Skeletal muscle satellite cell (primary cell): ENCODE measurements around the gene INCENP.

ENCODE experiments used
- H3K27me3 ChIP-seq: 2 replicates; pipeline ENCODE4 v1.7.0; 2013; ENCODE audit warnings: low read length; ENCODE audit not compliant: control insufficient read depth, insufficient read depth
- H3K36me3 ChIP-seq: 2 replicates; pipeline ENCODE4 v1.7.0; 2013; ENCODE audit warnings: mild to moderate bottlenecking, control low read depth, low read length; ENCODE audit not compliant: insufficient read depth
- H3K4me1 ChIP-seq: 2 replicates; pipeline ENCODE4 v1.7.0; 2013; ENCODE audit warnings: low read length; ENCODE audit not compliant: control insufficient read depth, insufficient read depth
- H3K4me2 ChIP-seq: 2 replicates; pipeline ENCODE4 v1.7.0; 2013; ENCODE audit warnings: mild to moderate bottlenecking, low read length
- H3K4me3 ChIP-seq: 2 replicates; pipeline ENCODE4 v1.7.0; 2013; ENCODE audit warnings: low read length
- H3K9ac ChIP-seq: 2 replicates; pipeline ENCODE4 v1.7.0; 2013; ENCODE audit warnings: mild to moderate bottlenecking, low read depth, low read length, moderate library complexity
- H3K9me3 ChIP-seq: replicated peaks from 2 replicates; pipeline ENCODE4 v1.7.0; 2013; ENCODE audit warnings: mild to moderate bottlenecking, control low read depth, low read length

INCENP gene

DNA sequence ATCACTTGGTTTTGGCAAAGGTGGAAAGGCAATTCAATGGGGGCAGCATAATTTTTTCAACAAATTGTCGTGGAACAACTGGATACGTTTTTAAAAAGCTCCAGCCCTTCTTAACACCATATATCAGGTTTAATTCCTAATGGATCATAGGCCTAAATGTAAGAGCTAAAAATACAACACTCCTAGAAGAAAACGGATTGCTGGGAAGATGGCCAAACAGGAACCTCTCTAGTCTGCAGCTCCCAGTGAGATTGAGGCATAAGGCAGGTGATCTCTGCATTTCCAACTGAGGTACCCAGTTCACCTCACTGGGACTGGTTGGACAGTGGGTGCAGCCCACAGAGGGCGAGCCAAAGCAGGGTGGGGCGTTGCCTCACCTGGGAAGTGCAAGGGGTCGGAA, 33.8 kb downstream of the INCENP start:
- no peak overlapping the region for H3K9ac ChIP-seq
- no peak overlapping the region for H3K4me2 ChIP-seq
- peaks cover 6% of the 10 kb centered on the region for H3K36me3 ChIP-seq
- H3K4me3 ChIP-seq, result no peak overlapping the region
- no peaks in the 10 kb centered on the region for H3K9me3 ChIP-seq
- no peaks in the 10 kb centered on the region for H3K27me3 ChIP-seq
- no peaks in the 10 kb centered on the region for H3K4me1 ChIP-seq

DNA sequence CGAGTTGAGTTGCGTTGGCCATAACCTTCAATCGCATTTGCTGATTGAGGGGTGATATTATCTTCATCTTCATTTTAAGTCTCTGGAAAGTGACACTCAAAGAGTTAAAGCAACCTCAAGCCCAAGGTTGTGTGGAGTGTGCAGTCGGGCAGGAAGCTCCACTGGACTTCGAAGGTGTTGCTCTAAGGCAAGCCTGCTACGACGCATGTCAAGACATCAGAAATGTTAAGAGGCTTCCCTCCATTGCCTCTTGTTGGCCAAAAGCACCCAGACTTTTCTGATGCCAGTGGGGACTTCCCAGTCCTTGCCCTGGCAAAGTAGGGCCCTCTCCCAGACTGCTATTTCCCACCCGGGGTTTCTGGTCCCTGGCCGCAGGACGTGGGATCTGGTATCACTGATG, 42.6 kb downstream of the INCENP start:
- Histone ChIP-seq H3K4me2 (no peak overlapping the region), H3K9ac (no peak overlapping the region), H3K27me3 (peaks cover 52% of the 10 kb centered on the region), H3K36me3 (no peaks in the 10 kb centered on the region), H3K4me1 (peaks cover 5% of the 10 kb centered on the region), H3K9me3 (no peaks in the 10 kb centered on the region), H3K4me3 (no peak overlapping the region)

DNA sequence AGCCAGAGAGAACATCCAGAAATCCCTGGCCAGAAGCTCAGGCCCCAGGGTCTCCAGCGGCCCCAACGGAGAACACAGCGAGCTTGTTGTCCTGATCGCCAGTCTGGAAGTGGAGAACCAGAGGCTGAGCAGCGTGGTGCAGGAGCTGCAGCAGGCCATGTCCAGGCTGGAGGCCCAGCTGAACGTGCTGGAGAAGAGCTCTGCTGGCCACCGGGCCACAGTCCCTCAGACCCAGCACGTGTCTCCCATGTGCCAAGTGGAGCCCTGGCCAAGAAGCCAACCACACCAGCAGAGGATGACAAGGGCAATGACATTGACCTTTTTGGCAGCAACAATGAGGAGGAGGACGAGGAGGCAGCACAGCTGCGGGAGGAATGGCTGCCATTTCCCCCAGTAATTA, 45.6 kb downstream of the INCENP start:
- H3K4me1 ChIP-seq, result peaks cover 5% of the 10 kb centered on the region
- peaks cover 62% of the 10 kb centered on the region for H3K27me3 ChIP-seq
- H3K4me3 ChIP-seq, result no peak overlapping the region
- H3K4me2 ChIP-seq, result no peak overlapping the region
- no peaks in the 10 kb centered on the region for H3K36me3 ChIP-seq
- H3K9ac ChIP-seq, result no peak overlapping the region
- no peaks in the 10 kb centered on the region for H3K9me3 ChIP-seq

DNA sequence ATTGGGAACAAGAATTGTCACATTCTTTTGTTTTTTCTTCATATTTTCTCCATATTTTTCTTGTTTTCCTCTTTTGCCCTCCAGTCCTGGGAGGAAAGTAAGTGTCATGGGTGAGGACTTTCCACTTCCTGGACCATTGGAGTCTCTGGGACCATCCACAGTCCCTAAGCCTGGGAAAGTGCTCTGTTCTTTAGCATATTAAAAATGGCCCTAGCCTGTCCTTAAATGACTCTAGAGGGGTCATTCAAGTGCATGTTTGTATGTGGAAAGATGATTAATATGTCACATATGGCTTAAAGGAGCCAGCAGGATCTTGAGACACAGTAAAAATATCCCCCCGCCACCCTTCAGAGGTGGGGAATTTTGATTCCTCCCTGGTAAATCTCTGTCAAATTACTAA, 46.1 kb downstream of the INCENP start:
- Histone ChIP-seq H3K36me3 (no peaks in the 10 kb centered on the region), H3K9me3 (no peaks in the 10 kb centered on the region)

DNA sequence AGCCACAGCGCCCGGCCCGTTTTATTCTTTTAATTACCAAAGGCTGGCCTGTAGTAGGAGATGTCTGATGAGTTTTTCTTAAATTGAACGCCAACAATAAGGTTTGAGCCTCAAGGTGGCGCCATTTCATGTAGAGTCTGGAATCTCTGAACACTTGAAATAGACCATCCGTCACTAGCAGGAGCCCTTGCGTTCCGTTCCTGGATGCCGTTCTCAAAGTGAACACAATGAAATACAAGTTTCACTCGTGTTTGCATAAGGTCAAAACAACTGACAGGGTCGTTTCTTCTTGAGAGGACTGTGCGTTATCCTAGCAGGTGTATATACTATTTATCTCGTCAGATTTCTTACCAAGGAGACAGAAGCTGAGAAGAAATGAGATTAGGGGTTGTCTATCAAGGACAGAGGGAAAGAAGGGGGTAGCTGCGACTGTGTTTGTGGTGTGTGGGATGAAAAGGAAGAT, 47.5 kb downstream of the INCENP start:
- Histone ChIP-seq H3K36me3 (no peaks in the 10 kb centered on the region), H3K9me3 (no peaks in the 10 kb centered on the region), H3K9ac (no peak overlapping the region), H3K27me3 (peaks cover 63% of the 10 kb centered on the region), H3K4me1 (peaks cover 5% of the 10 kb centered on the region), H3K4me3 (no peak overlapping the region), H3K4me2 (peak overlapping the region; percentile 22)

More for the DNA sequence above, 46.1 kb downstream of the INCENP start:
- Histone ChIP-seq H3K9ac (no peak overlapping the region), H3K27me3 (peaks cover 62% of the 10 kb centered on the region), H3K4me3 (no peak overlapping the region), H3K4me1 (peaks cover 5% of the 10 kb centered on the region), H3K4me2 (no peak overlapping the region)

DNA sequence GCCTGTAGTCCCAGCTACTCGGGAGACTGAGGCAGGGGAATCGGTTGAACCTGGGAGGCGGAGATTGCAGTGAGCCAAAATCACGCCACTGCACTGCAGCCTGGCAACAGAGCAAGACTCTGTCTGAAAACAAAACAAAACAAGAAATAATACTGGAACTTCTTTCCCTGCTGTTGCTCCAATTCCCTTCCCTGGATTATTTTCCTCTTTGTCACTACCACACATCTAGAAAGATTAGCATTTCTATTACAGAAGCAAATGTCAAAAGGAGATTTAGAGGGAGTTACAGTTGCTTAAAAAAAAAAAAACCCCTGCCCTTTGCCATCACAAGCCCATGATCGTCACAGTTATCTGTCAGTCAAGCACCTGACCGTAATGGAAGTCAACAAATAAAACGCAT, 48.5 kb downstream of the INCENP start:
- no peaks in the 10 kb centered on the region for H3K36me3 ChIP-seq
- H3K27me3 ChIP-seq, result peaks cover 60% of the 10 kb centered on the region
- no peak overlapping the region for H3K9ac ChIP-seq
- H3K4me3 ChIP-seq, result no peak overlapping the region
- H3K4me2 ChIP-seq, result no peak overlapping the region
- peaks cover 5% of the 10 kb centered on the region for H3K4me1 ChIP-seq
- H3K9me3 ChIP-seq, result no peaks in the 10 kb centered on the region

DNA sequence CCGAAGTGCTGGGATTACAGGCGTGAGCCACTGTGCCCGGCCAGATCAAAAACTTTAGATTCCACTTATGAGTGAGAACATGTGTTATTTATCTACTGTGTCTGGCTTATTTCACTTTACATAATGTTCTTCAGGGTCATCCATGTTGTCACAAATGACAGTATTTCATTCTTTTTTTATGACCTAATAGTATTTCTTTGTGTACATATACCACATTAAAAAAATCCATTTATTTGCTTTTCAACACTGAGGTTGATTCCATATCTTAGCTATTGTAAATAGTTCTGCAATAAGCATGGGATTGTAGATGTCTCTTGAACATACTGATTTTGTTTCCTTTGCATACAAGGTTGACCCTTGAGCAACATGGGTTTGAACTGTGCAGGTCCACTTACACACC, 53.0 kb downstream of the INCENP start:
- Histone ChIP-seq H3K4me1 (no peaks in the 10 kb centered on the region), H3K4me2 (no peak overlapping the region), H3K9me3 (no peaks in the 10 kb centered on the region), H3K9ac (no peak overlapping the region), H3K27me3 (peaks cover 51% of the 10 kb centered on the region), H3K4me3 (no peak overlapping the region), H3K36me3 (no peaks in the 10 kb centered on the region)

DNA sequence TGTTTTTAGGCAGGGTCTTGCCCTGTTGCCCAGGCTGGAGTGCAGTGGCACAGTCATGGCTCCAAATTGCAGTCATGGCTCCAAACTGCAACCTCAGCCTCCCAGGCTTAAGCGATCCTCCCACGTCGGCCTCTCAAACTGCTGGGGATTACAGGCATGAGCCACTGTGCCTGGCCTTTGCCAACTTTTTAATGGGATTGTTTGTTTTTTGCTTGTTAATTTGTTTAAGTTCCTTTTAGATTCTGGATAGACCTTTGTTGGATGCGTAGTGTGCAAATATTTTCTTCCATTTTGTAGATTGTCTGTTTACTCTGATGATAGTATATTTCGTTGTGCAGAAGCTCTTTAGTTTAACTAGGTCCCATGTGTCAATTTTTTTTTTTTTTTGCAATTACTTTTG, 56.2 kb downstream of the INCENP start:
- Histone ChIP-seq H3K9me3 (no peaks in the 10 kb centered on the region), H3K27me3 (peaks cover 54% of the 10 kb centered on the region), H3K36me3 (no peaks in the 10 kb centered on the region)

DNA sequence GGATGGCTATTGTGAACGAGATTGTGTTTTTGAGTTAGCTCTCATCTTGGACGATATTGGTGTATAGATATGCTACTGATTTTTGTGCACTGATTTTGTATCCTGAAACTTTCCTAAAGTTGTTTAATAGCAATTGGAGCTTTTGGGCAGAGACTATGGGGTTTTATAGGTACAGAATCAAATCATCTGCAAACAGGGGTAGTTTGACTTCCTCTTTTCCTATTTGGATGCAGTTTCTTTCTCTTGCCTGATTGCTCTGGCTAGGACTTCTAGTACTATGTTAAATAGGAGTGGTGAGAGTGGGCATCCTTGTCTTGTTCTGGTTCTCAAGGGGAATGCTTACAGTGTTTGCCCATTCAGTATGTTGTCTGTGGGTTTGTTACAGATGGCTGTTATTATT, 57.3 kb downstream of the INCENP start:
- Histone ChIP-seq H3K27me3 (peaks cover 48% of the 10 kb centered on the region), H3K4me3 (no peak overlapping the region), H3K9me3 (no peaks in the 10 kb centered on the region), H3K4me2 (no peak overlapping the region), H3K4me1 (no peaks in the 10 kb centered on the region), H3K36me3 (no peaks in the 10 kb centered on the region), H3K9ac (no peak overlapping the region)

More for the DNA sequence above, 56.2 kb downstream of the INCENP start:
- Histone ChIP-seq H3K4me2 (no peak overlapping the region), H3K4me3 (no peak overlapping the region), H3K9ac (no peak overlapping the region), H3K4me1 (no peaks in the 10 kb centered on the region)

DNA sequence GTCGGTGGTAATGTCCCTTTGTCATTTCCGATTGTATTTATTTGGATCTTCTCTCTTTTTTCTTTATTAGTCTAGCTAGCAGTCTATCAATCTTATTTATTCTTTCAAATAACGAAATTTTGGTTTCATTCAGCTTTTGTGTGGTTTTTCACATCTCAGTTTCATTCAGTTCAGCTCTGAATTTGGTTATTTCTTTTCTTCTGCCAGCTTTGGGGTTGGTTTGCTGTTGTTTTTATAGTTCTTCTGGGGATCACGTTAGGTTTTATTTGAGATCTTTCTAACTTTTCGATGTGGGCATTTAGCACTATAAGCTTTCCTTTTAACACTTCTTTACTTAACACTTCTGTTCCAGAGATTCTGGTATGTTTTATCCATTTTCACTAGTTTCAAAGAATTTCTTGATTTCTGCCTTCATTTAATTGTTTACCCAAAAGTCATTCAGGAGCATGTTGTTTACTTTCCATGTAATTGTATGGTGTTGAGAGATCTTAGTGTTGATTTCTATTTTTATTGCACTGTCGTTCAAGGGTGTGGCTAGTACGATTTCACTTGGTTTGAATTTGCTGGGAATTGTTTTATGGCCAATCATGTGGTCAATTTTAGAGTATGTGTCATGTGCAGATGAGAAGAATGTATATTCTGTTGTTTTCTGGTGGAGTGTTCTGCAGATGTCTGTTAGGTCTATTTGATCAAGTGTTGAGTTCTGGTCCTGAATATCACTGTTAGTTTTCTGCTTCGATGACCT, 58.5 kb downstream of the INCENP start:
- H3K9me3 ChIP-seq, result no peaks in the 10 kb centered on the region
- H3K4me3 ChIP-seq, result no peak overlapping the region
- H3K27me3 ChIP-seq, result peaks cover 41% of the 10 kb centered on the region
- no peaks in the 10 kb centered on the region for H3K36me3 ChIP-seq
- no peak overlapping the region for H3K9ac ChIP-seq
- no peak overlapping the region for H3K4me2 ChIP-seq
- no peaks in the 10 kb centered on the region for H3K4me1 ChIP-seq

DNA sequence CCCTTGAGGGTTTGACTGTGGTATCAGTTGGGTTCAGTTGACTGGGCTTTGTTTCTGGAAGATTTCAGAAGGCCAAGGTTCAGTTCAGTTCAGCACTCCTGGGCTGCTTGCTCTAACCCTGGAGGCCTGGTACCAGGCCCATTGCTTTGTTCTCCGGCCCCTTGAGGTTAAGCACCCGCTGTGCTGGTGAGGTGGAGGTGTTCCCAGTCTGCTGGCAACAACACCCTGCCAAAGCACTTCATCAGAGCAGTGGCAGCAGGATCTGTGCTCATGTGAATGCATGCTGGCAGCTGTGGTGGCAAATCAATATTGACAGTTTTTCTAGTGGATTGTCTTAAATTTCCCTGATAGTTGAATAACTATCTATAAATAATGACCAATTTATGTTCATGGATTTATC, 62.4 kb downstream of the INCENP start:
- Histone ChIP-seq H3K4me3 (no peak overlapping the region), H3K36me3 (no peaks in the 10 kb centered on the region), H3K4me1 (no peaks in the 10 kb centered on the region), H3K9ac (no peak overlapping the region), H3K4me2 (no peak overlapping the region), H3K9me3 (no peaks in the 10 kb centered on the region), H3K27me3 (peaks cover 55% of the 10 kb centered on the region)

DNA sequence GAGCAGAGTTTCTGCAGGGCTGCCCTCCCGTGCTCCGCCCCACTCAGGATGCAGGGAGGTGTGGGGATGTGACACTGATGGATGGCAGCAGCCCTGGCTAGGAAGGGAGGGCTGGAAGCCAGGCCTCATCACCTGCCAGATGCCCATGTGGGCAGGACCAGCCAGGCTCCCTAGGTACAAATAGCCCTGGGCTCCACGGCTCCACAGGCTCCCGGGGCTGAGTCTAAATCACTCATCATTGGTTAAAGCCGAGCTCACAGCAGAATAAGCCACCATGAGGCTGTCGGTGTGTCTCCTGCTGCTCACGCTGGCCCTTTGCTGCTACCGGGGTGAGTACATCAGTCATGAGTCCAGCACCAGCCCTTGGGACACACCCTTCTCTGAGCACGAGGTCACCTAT, 66.2 kb downstream of the INCENP start, which contains the start of gene SCGB1D1:
TSS of gene SCGB1D1 (plus strand) at position 206 of the 400 bp plus-strand sequence. CDS start at position 275, 69 bp downstream.
- Histone ChIP-seq H3K4me1 (no peaks in the 10 kb centered on the region), H3K9me3 (no peaks in the 10 kb centered on the region), H3K36me3 (no peaks in the 10 kb centered on the region), H3K4me2 (no peak within 1 kb of the TSS), H3K27me3 (peaks cover 50% of the 10 kb centered on the region), H3K9ac (no peak within 1 kb of the TSS), H3K4me3 (no peak within 1 kb of the TSS)
